ENCODE results near the gene DPP10. TPM values are rescaled to one million over a fixed set of nuclear protein-coding genes. Genes with fewer than 3 reads are reported as not detected.

Gene DPP10
- total and polyA plus RNA-seq, 4 donors: 0.04 to 4.1 (median 0.48) TPM

- WGBS: 49% methylated on average over 1 of the region's 1 CpG
- H3K27me3 ChIP-seq (ENCODE audit: control insufficient read depth in 4 of 4, insufficient read depth in 4 of 4, low read length in 3 of 4): no peaks in the 10 kb centered on the region
- no peak overlapping the region for H3K9ac ChIP-seq (ENCODE audit: low read depth in 1 of 2, low read length in 2 of 2)
- no peaks in the 10 kb centered on the region for H3K4me1 ChIP-seq (ENCODE audit: control insufficient read depth in 4 of 4, insufficient read depth in 4 of 4, low read length in 3 of 4)
- no peak overlapping the region for H3K4me3 ChIP-seq (ENCODE audit: low read depth in 1 of 3, low read length in 3 of 3)
- H3K9me3 ChIP-seq (ENCODE audit: control insufficient read depth in 4 of 4, low read length in 3 of 4): no peaks in the 10 kb centered on the region
- TF ChIP-seq NR2F2 (IDR thresholded peaks at IDR 0.05) (no peak), YY1 (IDR thresholded peaks at IDR 0.05) (no peak), FOXA2 (IDR thresholded peaks at IDR 0.05) (no peak), HNF4G (IDR thresholded peaks at IDR 0.05) (no peak), RAD21 (IDR thresholded peaks at IDR 0.05) (no peak), EGR1 (IDR thresholded peaks at IDR 0.05; ENCODE audit: low read depth in 2 of 2) (no peak), ATF3 (IDR thresholded peaks at IDR 0.05) (no peak)
- TF ChIP-seq, protein P1, sequence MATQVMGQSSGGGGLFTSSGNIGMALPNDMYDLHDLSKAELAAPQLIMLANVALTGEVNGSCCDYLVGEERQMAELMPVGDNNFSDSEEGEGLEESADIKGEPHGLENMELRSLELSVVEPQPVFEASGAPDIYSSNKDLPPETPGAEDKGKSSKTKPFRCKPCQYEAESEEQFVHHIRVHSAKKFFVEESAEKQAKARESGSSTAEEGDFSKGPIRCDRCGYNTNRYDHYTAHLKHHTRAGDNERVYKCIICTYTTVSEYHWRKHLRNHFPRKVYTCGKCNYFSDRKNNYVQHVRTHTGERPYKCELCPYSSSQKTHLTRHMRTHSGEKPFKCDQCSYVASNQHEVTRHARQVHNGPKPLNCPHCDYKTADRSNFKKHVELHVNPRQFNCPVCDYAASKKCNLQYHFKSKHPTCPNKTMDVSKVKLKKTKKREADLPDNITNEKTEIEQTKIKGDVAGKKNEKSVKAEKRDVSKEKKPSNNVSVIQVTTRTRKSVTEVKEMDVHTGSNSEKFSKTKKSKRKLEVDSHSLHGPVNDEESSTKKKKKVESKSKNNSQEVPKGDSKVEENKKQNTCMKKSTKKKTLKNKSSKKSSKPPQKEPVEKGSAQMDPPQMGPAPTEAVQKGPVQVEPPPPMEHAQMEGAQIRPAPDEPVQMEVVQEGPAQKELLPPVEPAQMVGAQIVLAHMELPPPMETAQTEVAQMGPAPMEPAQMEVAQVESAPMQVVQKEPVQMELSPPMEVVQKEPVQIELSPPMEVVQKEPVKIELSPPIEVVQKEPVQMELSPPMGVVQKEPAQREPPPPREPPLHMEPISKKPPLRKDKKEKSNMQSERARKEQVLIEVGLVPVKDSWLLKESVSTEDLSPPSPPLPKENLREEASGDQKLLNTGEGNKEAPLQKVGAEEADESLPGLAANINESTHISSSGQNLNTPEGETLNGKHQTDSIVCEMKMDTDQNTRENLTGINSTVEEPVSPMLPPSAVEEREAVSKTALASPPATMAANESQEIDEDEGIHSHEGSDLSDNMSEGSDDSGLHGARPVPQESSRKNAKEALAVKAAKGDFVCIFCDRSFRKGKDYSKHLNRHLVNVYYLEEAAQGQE (IDR thresholded peaks at IDR 0.05): no peak
- H3K27ac ChIP-seq (ENCODE audit: low read depth in 1 of 2, low read length in 2 of 2): no peak overlapping the region
- DNase-seq (ENCODE audit: low spot score): no peak
- no peaks in the 10 kb centered on the region for H3K36me3 ChIP-seq (ENCODE audit: control insufficient read depth in 4 of 4, insufficient read depth in 3 of 4, low read depth in 1 of 4, low read length in 3 of 4)
Observed at GRCh38 chr2:115691409-115691808, 1249.0 kb downstream of the DPP10 start.

DNA sequence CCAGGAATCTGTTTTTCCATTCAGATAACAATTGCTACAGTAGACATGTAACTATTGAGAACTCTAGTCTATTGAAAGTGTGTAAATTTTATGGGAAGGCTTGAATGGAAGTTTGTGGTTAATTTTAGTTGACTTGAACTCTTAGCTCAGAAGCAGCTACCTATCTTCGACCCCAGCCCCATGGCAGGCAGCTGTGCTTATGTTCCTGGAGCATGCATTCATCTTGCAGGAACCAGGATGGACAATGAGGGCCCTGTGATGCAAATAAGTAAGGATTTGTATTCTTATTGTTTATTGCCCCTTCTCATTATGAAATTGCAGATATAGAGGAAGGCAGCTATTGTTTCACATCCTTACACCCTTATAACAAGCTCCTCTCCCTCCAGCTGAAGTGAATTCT lies 1252.2 kb downstream of the DPP10 start:
- no peak for DNase-seq (ENCODE audit: low spot score)
- Histone ChIP-seq H3K4me3 (ENCODE audit: low read depth in 1 of 3, low read length in 3 of 3) (no peak overlapping the region), H3K9me3 (ENCODE audit: control insufficient read depth in 4 of 4, low read length in 3 of 4) (no peaks in the 10 kb centered on the region), H3K27ac (ENCODE audit: low read depth in 1 of 2, low read length in 2 of 2) (no peak overlapping the region), H3K9ac (ENCODE audit: low read depth in 1 of 2, low read length in 2 of 2) (no peak overlapping the region), H3K36me3 (ENCODE audit: control insufficient read depth in 4 of 4, insufficient read depth in 3 of 4, low read depth in 1 of 4, low read length in 3 of 4) (no peaks in the 10 kb centered on the region), H3K27me3 (ENCODE audit: control insufficient read depth in 4 of 4, insufficient read depth in 4 of 4, low read length in 3 of 4) (no peaks in the 10 kb centered on the region), H3K4me1 (ENCODE audit: control insufficient read depth in 4 of 4, insufficient read depth in 4 of 4, low read length in 3 of 4) (no peaks in the 10 kb centered on the region)
- TF ChIP-seq ATF3 (IDR thresholded peaks at IDR 0.05) (no peak), GABPA (IDR thresholded peaks at IDR 0.05 in 1 of 2, conservative IDR thresholded peaks at IDR 0.05 in 1 of 2) (no peak)
- WGBS: 74% methylated on average over 1 of the region's 1 CpG

GRCh38 chr2:115733190-115733775 lies 1290.8 kb downstream of the DPP10 start:
- no peak for TF ChIP-seq YY1 (IDR thresholded peaks at IDR 0.05)
- TF ChIP-seq NR2F2 (IDR thresholded peaks at IDR 0.05): peak; percentile 19
- H3K4me1 ChIP-seq (ENCODE audit: control insufficient read depth in 4 of 4, insufficient read depth in 4 of 4, low read length in 3 of 4): no peaks in the 10 kb centered on the region
- no peak overlapping the region for H3K27ac ChIP-seq (ENCODE audit: low read depth in 1 of 2, low read length in 2 of 2)
- H3K4me3 ChIP-seq (ENCODE audit: low read depth in 1 of 3, low read length in 3 of 3): no peak overlapping the region
- no peak overlapping the region for H3K9ac ChIP-seq (ENCODE audit: low read depth in 1 of 2, low read length in 2 of 2)
- WGBS: 29% methylated on average over 3 of the region's 3 CpGs
- DNase-seq (ENCODE audit: low spot score): no peak
- no peaks in the 10 kb centered on the region for H3K27me3 ChIP-seq (ENCODE audit: control insufficient read depth in 4 of 4, insufficient read depth in 4 of 4, low read length in 3 of 4)
- no peaks in the 10 kb centered on the region for H3K9me3 ChIP-seq (ENCODE audit: control insufficient read depth in 4 of 4, low read length in 3 of 4)
- H3K36me3 ChIP-seq (ENCODE audit: control insufficient read depth in 4 of 4, insufficient read depth in 3 of 4, low read depth in 1 of 4, low read length in 3 of 4): no peaks in the 10 kb centered on the region

All from liver (tissue), 9 donors.